NCI-H2227 (cell line): Measurements from ENCODE around the gene SLC46A1.

Source experiments
- DNase-seq: peaks from one replicate; lab custom pipeline; 2025; ENCODE audit not compliant: unreplicated experiment; lab: John Stamatoyannopoulos, UW

The SLC46A1 gene

DNA sequence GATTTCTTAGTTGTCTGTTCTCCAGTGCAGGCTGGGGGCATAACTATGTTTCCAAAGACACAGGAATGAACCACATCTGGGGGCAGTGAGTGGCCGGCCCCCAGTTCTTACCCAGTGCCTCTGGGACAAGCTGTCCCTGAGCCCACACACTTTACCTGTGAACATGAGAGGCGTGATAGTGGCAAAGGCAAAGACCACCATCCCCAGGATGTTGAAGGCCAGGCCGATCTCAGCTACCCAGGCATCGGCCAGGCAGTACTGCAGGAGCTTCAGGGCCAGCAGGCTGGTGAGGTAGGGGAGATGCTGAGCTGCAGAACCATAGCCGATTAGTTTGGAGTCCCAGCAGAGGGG, 1.6 kb downstream of the SLC46A1 start:
- DNase-seq, result no peak

DNA sequence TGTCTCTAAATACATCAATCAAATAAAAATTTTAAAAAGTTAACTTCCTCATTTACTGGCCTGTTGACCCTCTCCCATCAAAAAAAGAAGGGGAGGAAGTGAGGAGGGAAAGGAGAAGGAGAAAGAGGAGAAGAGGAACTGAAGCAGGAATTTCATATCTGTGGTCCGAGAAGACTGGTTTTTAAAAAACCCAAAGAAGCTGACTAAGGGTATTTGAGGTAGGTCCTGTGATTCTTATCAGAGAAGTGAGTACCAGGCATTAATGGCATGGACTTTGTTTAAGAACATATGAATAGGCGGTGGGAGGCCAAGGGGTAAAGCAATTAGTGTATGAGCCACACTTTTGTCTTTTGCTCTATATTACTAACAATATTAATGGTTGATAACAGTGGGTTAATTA, 2.0 kb downstream of the SLC46A1 start:
- DNase-seq, result no peak

DNA sequence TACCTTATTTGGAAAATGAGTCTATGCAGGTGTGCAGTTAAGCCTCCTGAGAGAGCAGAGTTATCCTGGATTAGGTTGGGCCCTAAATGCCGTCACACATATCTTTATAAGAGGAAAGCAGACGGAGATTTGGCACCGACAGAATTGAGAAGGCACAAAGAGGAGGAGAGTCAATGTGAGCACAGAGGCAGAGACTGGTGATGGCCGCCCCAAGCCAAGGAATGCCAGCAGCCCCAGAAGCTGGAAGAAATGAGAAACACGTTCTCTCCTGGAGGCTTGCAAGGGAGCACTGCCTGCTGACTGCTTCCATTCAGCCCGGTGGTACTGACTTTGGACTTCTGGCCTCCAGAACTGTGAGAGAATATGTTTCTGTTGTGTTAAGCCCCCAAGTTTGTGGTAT, 3.2 kb downstream of the SLC46A1 start:
- no peak for DNase-seq

DNA sequence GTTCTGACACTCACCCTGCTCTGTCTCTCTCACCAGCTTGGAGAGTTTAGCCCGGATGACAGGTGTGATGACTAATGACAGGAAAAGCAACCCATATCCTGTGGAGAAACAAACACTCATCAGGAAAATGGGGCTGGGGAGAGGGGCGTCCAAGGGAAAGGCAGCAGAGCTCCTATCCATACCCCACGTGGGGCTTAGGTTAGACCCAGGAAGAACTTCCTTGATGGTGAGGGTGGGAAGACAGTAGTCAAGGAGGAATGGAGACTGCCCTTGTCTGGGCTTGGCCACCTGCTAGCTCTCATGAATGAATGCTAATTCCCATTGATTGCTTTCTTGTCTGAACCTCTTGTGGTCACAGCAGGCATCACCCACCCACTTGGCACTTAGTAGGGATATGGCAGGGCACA, 3.8 kb downstream of the SLC46A1 start:
- no peak for DNase-seq

DNA sequence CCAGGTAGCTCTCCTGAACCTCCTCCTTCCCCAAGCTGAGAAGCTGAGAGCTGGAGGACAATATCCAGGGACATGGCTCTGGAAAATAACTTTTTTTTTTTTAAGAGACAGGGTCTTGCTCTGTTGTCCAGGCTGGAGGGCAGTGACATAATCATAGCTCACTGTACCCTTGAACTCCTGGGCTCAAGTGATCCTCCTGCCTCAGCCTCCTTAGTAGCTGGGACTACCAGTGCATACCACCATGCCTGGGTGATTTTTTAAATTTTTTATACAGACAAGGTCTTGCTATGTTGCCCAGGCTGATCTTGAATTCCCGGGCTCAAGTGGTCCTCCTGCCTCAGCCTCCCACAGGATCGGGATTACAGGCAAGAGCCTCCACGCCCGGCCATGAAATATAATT, 6.2 kb downstream of the SLC46A1 start:
- DNase-seq, result no peak

DNA sequence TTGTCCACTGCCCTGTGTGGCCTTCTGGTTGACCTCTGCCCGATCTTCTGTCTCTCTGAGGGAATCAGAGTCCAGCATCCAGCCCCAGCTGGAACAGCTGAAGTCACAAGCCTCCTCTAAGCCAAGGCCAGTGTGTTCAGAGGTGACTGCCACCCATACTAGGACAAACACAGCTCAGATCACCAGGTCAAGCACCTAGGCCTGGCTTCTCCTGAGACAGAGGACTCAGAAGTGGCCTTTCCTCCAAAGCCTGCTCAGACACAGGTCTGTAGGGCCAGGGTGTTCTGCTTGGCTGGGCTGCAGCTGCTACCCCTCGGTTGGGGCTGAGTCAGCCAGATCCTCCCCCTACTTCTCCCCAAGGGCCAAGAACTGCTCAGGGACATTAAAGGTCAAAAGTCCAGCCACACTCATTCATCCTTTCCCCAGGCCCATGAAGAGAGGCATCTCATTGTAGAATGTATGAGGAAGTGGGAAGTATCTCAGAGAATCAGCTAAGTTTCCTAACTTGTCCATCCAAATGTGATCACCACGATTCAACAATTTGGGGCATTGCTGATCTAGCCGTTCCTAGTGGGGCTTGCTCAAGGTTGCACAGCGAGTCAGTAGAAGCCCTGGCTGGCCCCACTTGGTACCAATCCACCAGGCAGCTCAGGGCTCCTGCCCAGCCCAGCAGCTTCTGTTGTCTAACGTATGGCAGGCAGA, 7.6 kb downstream of the SLC46A1 start:
- DNase-seq, result no peak

DNA sequence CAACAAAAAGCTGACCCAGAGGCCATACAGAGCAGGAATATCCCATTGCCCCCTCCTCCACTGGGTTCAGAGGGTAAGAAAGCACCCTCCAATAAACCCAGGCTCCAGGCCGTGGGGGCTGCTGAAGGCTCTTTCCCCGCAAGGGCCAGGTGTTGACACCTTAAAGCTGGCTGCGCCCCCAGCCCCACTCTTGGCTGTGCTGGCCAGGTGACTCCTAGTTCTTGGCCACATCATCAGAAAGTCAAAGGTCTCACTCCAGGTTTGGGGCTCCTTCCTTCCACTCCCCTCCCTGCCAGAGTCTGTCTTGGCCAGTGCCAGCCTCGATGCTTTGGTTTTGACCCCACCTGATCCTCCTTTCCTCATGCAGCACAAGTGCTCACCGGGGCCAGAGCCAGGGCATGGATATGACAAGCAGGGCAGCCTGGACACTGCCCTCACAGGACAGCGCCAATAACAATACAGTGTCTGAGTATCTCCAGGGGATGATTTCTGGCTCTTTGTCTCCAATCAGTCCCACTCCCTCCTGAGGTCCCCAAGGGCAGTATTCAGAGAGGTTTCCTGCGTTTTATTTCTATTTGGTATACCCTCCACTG, 8.2 kb downstream of the SLC46A1 start:
- no peak for DNase-seq

DNA sequence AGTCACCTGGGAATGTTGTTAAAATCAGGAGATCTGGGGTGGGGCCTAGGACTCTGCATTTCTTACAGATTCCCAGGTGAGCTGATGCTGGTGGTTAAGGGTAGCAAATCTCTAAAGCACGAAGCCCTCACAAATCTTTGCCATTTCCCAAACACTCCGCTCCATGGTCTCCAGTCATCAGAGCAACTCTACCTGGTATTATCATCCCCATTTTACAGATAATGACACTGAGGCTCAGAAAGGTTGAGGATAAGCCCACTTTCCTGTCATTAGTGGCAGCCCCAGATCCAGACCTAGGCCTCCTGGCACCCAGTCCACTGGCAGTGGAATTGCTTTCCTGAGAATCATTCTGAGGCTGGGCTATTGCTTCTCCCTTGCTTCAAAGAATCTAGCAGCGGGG, 8.7 kb downstream of the SLC46A1 start:
- DNase-seq, result no peak

DNA sequence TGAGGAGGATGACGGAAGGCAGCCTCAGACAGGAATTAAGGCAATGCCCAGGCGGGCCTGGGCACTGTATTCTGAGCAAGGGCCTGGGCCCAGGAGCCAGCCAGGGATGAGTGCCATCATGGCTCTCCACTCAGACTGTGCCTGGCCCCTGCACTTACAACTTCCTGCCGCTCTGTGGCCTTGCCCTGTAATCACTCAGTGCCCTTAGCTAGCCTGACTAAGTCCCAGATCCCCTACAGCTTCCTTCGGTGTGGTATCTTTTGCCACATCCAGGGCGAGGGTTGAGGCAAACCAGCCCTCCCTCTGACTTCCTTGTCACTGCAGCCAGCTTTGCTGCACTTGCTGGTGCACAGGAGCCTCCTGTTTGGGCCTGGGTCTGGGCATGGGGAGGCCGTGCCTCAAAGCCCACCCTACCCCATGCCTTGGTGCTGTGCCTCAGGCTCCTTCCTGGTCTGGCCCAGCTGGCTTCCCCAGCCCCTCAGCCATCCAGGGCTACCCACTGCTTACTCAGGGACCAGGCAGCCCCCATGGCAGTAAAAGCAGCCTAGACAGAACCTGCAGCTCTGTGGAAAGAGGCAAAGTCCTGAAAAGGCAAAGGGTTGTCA, 9.3 kb downstream of the SLC46A1 start:
- no peak for DNase-seq

DNA sequence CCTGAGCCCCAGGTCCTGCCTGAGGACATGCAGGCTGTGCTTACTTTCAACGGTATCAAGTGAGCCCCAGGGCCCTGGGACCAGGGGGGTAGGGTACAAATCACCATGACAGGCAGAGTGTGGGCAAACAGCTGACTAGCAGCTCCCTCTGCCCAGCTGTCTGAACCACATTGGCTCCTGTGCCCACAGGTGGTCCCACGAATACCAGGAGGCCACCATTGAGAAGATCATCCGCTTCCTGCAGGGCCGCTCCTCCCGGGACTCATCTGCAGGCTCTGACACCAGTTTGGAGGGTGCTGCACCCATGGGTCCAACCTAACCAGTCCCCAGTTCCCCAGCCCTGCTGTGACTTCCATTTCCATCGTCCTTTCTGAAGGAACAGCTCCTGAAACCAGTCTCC, 10.0 kb downstream of the SLC46A1 start:
- DNase-seq, result no peak

DNA sequence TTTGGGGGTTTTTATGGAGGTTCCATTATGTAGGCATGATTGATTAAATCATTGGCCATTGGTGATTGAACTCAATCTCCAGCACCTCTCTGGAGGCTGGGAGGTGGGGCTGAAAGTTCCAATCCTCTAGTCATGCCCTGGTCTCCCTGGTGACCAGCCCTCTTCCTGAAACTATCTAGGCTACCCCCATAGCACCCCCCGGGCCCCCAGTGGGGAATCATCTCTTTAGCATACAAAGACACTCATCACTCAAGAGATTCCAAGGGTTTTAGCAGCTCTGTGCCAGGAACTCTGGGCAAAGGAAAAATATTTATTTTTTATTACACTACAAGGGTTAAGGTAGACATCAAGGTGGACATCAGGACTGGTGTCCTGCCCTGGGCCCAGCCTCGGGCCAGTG, 10.6 kb downstream of the SLC46A1 start:
- no peak for DNase-seq

DNA sequence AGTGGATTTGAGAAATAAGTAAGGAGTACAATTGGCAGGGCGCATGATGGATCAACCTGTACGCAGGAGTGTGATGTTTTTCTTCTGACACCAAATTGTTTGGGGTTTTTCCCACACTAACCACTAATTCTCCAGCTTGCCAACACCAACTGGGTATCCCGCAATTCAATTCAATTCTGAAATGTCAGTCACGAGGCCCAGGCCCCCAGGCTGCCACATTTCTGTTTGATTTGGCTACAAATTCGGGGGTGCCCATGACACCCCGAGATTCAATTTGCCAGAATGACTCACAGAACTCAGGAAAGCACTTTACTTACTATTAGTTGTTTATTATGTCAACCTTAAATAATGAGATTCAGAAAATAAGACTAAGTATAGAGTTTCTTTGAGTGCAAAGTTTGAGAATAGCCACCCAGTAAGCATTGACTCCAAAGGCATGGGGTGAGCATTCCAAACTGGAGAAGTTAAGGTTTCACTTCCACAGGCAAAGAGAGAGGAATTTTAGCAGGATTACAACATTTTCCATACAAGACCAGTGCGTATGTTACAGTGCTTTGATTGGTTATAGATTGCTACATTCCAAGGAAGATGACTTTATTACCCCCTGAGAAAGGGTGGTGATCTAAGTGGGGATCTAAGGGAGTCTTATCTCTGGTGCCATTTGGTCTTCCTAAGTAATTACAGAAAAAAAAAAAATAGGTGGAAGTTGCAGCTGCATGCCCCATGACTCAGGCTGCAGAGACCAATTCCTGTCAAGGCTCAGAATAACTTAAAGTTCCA, 11.5 kb downstream of the SLC46A1 start:
- DNase-seq, result no peak

DNA sequence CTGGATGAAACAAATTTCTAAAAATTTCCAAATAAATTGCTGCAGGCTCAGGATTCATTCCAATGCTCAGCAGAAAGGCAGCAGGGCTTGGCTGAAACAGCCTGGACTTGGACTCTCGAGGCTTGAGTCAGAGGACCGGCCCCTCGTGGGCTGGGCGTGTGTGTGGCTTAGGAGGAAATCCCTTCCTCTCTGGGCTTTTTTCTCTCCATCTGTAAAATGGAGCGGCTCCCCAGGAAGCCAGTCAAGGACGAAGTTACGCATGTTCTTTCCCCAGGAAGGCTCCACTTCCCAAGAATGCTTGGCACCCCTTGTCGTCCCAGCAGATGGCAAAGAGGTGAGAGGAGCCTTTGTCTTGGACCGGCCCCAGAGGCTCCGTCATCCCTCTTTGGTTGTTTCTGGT, 13.5 kb downstream of the SLC46A1 start:
- no peak for DNase-seq

DNA sequence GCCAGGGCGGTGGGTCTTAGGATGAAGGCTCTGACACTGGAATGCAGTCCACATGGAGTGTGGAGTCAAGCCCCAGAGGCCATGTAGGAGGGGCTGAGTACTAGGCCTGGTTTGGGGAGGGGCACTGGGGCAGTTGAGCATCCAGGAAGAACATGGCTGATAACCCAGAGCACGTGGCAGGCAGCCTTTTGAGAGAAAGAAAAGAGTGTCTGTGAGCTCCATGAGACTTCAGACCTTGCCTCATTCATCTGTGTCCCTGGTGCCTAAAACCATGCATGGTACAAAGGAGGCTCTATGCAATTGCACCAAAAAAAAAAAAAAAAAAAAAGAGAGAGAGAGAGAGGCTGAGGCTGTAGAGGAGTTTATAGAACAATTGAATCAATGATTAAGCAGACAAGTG, 14.6 kb downstream of the SLC46A1 start:
- DNase-seq, result no peak

DNA sequence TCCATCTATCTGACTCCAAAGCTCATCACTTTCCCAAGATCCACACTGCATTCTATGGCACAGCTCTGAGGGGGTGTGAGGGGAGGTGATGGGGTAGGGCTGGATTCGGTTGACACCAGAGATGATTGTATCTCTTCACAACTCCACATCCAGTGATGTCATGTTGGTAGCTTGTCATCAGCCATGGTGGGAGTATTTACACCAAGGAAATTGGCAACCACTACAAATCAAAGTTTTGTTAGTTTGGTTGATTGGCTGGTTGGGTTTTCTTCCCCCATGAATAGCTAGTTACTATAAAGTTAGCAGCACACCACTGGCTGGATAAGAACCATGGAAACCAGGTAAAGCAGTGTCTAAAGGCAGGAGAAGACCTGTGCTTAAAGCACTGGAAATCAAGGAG, 15.0 kb downstream of the SLC46A1 start:
- DNase-seq, result no peak

DNA sequence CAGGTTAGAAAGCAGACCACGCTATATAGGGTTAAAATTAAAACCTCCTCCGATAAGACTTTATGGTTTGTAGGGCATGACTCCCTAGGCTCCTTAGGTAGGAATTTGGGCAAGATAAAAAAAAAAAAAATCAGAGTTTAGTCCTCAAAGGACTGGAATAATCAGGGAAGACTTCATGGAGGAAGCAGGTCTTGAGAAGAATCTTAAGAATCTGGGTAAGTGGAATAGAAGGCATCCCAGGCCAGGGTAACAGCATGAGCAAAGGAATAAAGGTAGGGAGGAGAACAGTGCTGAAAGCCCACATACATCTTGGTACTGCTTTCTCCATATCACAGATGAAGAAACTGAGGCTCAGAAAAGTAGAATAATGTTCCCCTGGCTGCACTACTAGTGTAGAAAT, 15.4 kb downstream of the SLC46A1 start:
- DNase-seq, result no peak

DNA sequence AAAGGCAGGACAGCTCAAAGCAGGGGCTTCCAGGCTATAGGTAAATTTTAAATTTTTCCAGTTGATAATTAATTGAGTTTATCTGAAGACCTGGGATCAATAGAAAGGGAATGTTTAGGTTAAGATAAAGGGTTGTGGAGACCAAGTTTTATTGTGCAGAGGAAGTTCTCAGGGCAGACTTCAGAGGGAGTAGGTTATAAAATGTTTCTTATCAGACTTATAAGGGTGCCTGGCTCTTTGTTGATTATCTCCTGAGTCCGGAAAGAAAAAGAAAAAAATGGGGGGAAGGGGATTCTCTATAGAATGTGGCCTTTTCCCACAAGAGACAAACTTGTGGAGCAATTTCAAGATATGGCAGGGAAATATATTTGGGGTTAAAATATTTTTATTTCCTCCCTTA, 15.9 kb downstream of the SLC46A1 start:
- no peak for DNase-seq

DNA sequence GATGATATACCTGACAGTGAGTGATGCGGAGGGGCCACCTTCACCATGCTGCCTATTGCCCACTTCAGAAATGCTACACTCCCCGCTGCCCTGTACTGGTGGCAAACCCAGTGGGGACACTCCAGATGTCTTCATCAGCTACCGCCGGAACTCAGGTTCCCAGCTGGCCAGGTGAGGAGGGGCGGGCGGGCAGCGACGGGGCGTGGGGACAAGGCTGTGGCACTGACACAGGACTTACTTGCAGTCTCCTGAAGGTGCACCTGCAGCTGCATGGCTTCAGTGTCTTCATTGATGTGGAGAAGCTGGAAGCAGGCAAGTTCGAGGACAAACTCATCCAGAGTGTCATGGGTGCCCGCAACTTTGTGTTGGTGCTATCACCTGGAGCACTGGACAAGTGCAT, 17.9 kb downstream of the SLC46A1 start:
- DNase-seq, result no peak

DNA sequence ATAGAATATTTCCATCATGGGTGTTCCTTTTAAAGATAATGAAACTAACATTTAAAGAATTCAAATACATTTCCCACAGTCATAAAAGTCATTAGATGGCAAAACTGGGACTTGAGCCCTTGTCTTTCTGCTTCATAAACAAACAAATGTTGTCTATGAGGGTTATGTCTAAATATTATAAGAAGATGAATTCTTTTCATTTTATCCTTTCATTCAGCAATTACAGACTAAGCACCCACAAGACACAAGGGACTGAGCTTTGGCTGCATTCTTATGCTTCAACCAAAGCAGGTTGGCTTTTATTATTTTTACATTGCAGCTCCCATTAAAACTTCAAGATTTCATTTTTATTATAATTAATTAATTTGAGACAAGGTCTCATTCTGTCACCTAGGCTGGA, 19.6 kb downstream of the SLC46A1 start:
- no peak for DNase-seq

DNA sequence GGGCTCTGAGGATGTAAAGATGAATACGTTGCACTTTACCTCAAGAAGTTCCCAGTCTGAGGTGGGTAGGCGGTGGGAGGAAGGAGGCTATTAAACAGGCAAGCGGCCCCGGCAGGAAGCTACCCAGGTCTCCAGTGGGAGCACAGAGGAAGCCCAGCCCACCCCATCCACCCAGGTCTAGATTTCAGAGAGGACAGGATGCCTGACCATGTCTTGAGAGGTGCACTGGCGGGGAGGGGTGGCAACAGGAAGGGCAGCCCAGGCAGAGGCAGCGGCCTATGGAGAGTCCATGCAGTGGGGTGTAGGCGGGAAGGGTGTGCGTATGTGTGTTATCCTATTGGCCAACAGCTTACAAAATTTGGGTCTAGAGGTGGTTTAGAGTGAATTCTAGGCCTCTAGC, 20.6 kb downstream of the SLC46A1 start:
- no peak for DNase-seq

DNA sequence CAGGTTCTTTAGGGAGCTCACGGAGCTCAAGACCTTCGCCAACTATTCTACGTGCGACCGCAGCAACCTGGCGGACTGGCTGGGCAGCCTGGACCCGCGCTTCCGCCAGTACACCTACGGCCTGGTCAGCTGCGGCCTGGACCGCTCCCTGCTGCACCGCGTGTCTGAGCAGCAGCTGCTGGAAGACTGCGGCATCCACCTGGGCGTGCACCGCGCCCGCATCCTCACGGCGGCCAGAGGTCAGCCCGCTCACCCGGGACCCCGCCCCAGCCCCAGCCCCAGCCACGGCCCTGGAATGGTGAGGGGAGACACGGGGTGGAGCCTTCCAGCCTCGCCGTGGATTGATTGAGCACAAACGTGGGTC, 21.0 kb downstream of the SLC46A1 start:
- DNase-seq, result no peak
